Progenitor cell of endocrine pancreas (in vitro differentiated cells): Measurements from ENCODE around the gene SERPINA5. TPM values are rescaled to one million over a fixed set of nuclear protein-coding genes. Genes with fewer than 3 reads are reported as not detected.
"Not testable (repeated sequence)": the region's sequence is repeated elsewhere in the genome, so short reads cannot be mapped to it uniquely, and the experiment has no call there.

ENCODE experiments used
- DNase-seq: peaks from one replicate; pipeline ENCODE4 v3.0.0; 2021; ENCODE audit warnings: low spot score; ENCODE audit not compliant: unreplicated experiment
- H3K27ac Mint-ChIP-seq: 2 replicates; pipeline ENCODE4 v1.8.0; 2021; ENCODE audit warnings: mild to moderate bottlenecking, moderate library complexity, mixed read lengths
- H3K27me3 Mint-ChIP-seq: 2 replicates; pipeline ENCODE4 v1.8.0; 2021; ENCODE audit warnings: mixed read lengths
- H3K36me3 Mint-ChIP-seq: 2 replicates; pipeline ENCODE4 v1.8.0; 2022; ENCODE audit warnings: mixed read lengths; ENCODE audit not compliant: insufficient read depth
- H3K4me1 Mint-ChIP-seq: 2 replicates; pipeline ENCODE4 v1.8.0; 2021; ENCODE audit warnings: low read depth, mixed read lengths
- H3K4me3 Mint-ChIP-seq: 2 replicates; pipeline ENCODE4 v1.8.0; 2021; ENCODE audit warnings: low read depth, mild to moderate bottlenecking, moderate library complexity, mixed read lengths
- H3K9me3 Mint-ChIP-seq: 2 replicates; pipeline ENCODE4 v1.8.0; 2021; ENCODE audit warnings: low read depth, mixed read lengths
- total RNA-seq: library from RNA; stranded (reverse); gene quantifications from 2 replicates; pipeline ENCODE4 v1.2.1, GENCODE V29; 2021
- TF ChIP-seq, protein P1 (sequence below): fragments of 200-600 bp; sonication (generic); IDR thresholded peaks from one replicate; pipeline ENCODE4 v1.5.0; 2021; ENCODE audit warnings: antibody characterized with exemption, mild to moderate bottlenecking; ENCODE audit not compliant: unreplicated experiment

The SERPINA5 gene
- total RNA-seq, 1 donor from 2014 or later, result 37.7 TPM

DNA sequence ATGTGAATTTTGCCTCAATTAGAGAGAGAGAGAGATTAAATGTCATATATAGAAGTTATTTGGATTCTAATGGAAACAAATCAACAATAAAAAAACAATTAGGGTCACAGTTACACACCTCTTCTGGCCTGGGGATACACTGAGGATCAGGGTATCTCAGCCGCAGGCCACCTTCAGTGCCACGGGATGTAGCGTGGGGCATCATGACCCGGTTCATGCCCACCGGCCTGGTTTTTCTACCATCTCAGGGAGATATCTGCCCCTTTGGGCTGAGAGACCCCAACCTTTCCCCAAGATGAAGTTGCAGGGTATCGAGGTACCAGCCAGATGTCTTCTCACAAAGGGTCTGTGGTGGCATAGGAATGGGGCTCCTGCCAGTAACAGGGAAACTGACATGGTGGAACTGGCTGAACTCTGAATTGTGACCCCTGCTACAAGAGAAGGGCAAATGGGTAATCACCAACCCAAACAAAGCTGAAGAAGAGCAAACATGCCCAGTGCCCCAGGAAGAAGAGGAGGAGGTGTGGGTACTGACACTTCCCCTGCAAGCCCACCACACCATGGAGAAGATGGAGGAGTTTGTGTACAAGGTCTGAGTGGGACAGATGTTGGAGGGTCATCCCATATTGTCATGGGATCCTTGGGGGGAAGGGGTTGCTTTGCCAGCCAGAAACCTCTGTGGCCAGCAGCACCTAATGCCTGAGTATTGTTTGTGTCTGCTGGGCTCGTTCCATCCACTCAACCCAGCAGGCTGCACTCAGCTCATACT is 50.5 kb downstream of the SERPINA5 start:
- Mint-ChIP-seq H3K27ac (no peak overlapping the region), H3K4me3 (no peak overlapping the region)

DNA sequence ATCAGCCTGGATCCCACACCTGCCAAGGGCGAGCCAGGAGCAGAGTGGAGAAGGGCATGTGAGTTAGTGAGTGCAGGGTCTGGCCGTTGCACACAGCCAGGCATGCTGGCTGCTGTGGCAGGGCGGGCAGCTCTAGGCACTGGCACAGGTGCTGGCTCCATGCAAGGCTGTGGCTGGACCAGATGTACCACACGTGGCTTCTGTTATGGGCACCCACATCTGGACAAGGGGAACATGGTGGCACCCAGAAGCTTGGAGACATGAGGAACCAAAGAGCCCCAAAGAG is 51.0 kb downstream of the SERPINA5 start:
- TF ChIP-seq, protein P1, sequence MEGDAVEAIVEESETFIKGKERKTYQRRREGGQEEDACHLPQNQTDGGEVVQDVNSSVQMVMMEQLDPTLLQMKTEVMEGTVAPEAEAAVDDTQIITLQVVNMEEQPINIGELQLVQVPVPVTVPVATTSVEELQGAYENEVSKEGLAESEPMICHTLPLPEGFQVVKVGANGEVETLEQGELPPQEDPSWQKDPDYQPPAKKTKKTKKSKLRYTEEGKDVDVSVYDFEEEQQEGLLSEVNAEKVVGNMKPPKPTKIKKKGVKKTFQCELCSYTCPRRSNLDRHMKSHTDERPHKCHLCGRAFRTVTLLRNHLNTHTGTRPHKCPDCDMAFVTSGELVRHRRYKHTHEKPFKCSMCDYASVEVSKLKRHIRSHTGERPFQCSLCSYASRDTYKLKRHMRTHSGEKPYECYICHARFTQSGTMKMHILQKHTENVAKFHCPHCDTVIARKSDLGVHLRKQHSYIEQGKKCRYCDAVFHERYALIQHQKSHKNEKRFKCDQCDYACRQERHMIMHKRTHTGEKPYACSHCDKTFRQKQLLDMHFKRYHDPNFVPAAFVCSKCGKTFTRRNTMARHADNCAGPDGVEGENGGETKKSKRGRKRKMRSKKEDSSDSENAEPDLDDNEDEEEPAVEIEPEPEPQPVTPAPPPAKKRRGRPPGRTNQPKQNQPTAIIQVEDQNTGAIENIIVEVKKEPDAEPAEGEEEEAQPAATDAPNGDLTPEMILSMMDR, result no peak
- Mint-ChIP-seq H3K4me3 (no peak overlapping the region), H3K36me3 (no peaks in the 10 kb centered on the region), H3K9me3 (no peaks in the 10 kb centered on the region), H3K27me3 (peaks cover 24% of the 10 kb centered on the region), H3K27ac (no peak overlapping the region), H3K4me1 (peaks cover 11% of the 10 kb centered on the region)
- DNase-seq, result no peak

More for the DNA sequence above, 50.5 kb downstream of the SERPINA5 start:
- Mint-ChIP-seq H3K4me1 (peaks cover 9% of the 10 kb centered on the region), H3K27me3 (peaks cover 24% of the 10 kb centered on the region), H3K9me3 (no peaks in the 10 kb centered on the region), H3K36me3 (no peaks in the 10 kb centered on the region)
- DNase-seq, result no peak
- TF ChIP-seq, protein P1, result no peak

DNA sequence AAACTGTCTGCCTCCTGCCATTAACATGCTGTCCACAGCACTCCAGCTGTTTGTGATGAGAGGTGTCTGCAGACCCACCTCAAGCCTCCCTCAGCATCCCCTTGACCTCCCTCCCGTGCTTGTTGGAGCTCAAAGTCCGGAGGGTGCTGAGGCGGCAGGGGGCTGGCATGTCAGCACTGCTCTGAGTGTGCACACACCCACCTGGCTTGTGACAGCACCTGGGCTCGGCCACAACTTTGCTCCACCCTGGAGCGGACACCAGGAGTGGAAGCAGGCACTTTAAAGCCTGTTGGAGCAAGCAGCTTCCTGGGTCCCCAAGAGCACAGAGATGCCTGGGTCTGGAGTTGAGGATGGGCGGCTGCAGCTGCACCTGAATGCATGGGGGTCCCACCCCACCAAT is 51.9 kb downstream of the SERPINA5 start:
- Mint-ChIP-seq H3K4me1 (peaks cover 14% of the 10 kb centered on the region), H3K27me3 (peaks cover 27% of the 10 kb centered on the region), H3K4me3 (no peak overlapping the region), H3K9me3 (no peaks in the 10 kb centered on the region), H3K27ac (no peak overlapping the region), H3K36me3 (no peaks in the 10 kb centered on the region)
- no peak for DNase-seq
- TF ChIP-seq, protein P1, result no peak

DNA sequence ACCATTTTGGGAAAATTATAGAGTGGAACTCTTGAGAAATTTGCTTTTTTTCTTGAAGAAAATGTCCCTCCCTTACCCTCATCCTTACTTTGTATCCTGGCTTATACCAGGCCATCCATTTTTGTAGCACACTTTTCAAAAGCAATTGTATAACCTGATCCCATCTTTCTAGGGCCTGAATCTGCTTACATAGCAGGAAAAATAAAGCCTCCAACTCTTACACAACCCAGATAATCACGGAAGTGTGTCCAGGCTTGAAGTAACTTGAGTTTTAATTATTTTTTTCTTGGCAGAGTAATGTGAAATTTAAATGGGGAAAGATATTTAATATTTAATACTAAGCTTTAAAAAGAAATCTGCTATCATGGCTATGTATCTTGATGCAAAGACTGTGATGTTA is 53.9 kb downstream of the SERPINA5 start:
- DNase-seq, result no peak
- TF ChIP-seq, protein P1, result no peak
- H3K9me3 Mint-ChIP-seq, result no peaks in the 10 kb centered on the region
- H3K27ac Mint-ChIP-seq, result no peak overlapping the region
- H3K36me3 Mint-ChIP-seq, result no peaks in the 10 kb centered on the region
- peaks cover 29% of the 10 kb centered on the region for H3K27me3 Mint-ChIP-seq
- no peak overlapping the region for H3K4me3 Mint-ChIP-seq
- peaks cover 31% of the 10 kb centered on the region for H3K4me1 Mint-ChIP-seq

DNA sequence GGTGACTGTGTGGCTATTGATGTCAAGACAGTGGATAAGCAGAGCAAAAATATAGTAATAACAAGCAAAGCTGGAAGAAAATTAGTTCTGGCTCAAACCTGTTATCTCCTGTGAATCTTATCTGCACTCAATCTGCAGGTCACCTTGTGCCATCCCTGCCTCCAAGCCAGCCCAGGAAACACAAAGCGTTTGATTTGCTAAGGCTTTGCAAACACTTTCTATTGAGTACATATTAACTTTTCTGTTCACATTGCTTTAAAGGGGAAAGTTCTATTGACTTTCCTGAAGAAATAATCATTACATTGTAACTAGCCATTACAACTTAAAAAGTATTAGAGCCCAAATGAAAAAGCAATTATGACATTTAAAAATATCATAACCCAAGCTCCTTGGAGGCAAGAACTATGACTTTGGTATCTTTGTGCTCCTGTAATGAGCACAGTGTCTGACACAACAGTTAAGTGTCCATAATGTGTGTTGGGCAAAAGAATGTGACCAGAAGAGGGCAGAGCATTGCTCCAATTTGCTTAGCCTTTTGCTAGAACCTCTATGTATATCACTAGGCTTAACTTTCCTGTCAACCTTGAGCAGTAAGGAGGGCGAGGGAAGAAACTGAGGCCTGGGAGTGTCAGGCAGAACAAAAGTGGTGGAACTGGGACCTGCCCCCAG is 55.7 kb downstream of the SERPINA5 start:
- no peak for DNase-seq
- TF ChIP-seq, protein P1, result peak; percentile 47
- Mint-ChIP-seq H3K9me3 (no peaks in the 10 kb centered on the region), H3K4me1 (peaks cover 28% of the 10 kb centered on the region), H3K27me3 (peaks cover 22% of the 10 kb centered on the region), H3K4me3 (no peak overlapping the region), H3K27ac (no peak overlapping the region), H3K36me3 (no peaks in the 10 kb centered on the region)

DNA sequence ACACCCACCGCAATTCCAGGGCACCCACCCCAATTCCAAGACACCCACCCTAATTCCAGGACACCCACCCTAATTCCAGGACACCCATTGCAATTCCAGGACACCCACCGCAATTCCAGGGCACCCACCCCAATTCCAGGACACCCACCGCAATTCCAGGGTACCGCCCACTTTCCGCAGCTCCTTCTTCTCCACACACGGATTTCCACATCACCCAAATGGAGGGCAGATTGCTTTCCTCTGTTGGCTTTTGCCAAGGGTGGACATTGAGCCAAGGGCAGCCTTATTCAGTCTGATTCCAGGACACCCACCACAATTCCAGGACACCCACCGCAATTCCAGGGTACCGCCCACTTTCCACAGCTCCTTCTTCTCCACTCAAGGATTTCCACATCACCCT is 56.6 kb downstream of the SERPINA5 start:
- peaks cover 21% of the 10 kb centered on the region for H3K27me3 Mint-ChIP-seq
- H3K4me3 Mint-ChIP-seq, DNase-seq, H3K36me3 Mint-ChIP-seq, H3K9me3 Mint-ChIP-seq: not testable (repeated sequence)
- H3K4me1 Mint-ChIP-seq, result peaks cover 30% of the 10 kb centered on the region
- peak overlapping the region; percentile 71 for H3K27ac Mint-ChIP-seq
